ENCODE measurements around the gene RAB8A.
A peak's percentile ranks its signal among the peaks of the same experiment; 100 is the strongest.
"Not testable (repeated sequence)": the region's sequence is repeated elsewhere in the genome, so short reads cannot be mapped to it uniquely, and the experiment has no call there.

RAB8A gene

GRCh38 chr19:16077984-16078758 is 33.5 kb upstream of the RAB8A start:
- no peak for DNase-seq (ENCODE audit: low read depth in 1 of 2, low spot score in 1 of 2)

- DNase-seq (ENCODE audit: low read depth in 1 of 2, low spot score in 1 of 2) = peak in 1 of 2 donors; percentile 30
These were observed 32.7 kb upstream of the RAB8A start for GRCh38 chr19:16078759-16079707.

GRCh38 chr19:16084067-16084685 is 27.5 kb upstream of the RAB8A start:
- DNase-seq (ENCODE audit: low read depth in 1 of 2, low spot score in 1 of 2) = no peak

- no peak for DNase-seq (ENCODE audit: low read depth in 1 of 2, low spot score in 1 of 2)
These were observed 26.6 kb upstream of the RAB8A start for GRCh38 chr19:16085115-16085514.

- DNase-seq (ENCODE audit: low read depth in 1 of 2, low spot score in 1 of 2) = not testable (repeated sequence)
These were observed 24.3 kb upstream of the RAB8A start for GRCh38 chr19:16087404-16087803.

GRCh38 chr19:16087940-16088339 is 23.7 kb upstream of the RAB8A start:
- no peak for DNase-seq (ENCODE audit: low read depth in 1 of 2, low spot score in 1 of 2)

GRCh38 chr19:16088351-16089009 is 23.2 kb upstream of the RAB8A start:
- DNase-seq (ENCODE audit: low read depth in 1 of 2, low spot score in 1 of 2) = no peak

GRCh38 chr19:16089010-16089846 is 22.5 kb upstream of the RAB8A start:
- no peak for DNase-seq (ENCODE audit: low read depth in 1 of 2, low spot score in 1 of 2)

- no peak for DNase-seq (ENCODE audit: low read depth in 1 of 2, low spot score in 1 of 2)
These were observed 19.9 kb upstream of the RAB8A start for GRCh38 chr19:16091546-16092475.

GRCh38 chr19:16094360-16095070 is 17.2 kb upstream of the RAB8A start:
- DNase-seq (ENCODE audit: low read depth in 1 of 2, low spot score in 1 of 2) = no peak

- no peak for DNase-seq (ENCODE audit: low read depth in 1 of 2, low spot score in 1 of 2)
These were observed 16.6 kb upstream of the RAB8A start for GRCh38 chr19:16095071-16095571.

GRCh38 chr19:16096280-16096855 is 15.3 kb upstream of the RAB8A start:
- no peak for DNase-seq (ENCODE audit: low read depth in 1 of 2, low spot score in 1 of 2)

GRCh38 chr19:16098416-16098768 is 13.3 kb upstream of the RAB8A start:
- DNase-seq (ENCODE audit: low read depth in 1 of 2, low spot score in 1 of 2) = no peak

GRCh38 chr19:16098821-16099220 is 12.9 kb upstream of the RAB8A start:
- DNase-seq (ENCODE audit: low read depth in 1 of 2, low spot score in 1 of 2) = no peak

GRCh38 chr19:16099314-16099965 is 12.2 kb upstream of the RAB8A start:
- DNase-seq (ENCODE audit: low read depth in 1 of 2, low spot score in 1 of 2) = not testable (repeated sequence)

- DNase-seq (ENCODE audit: low read depth in 1 of 2, low spot score in 1 of 2) = no peak
These were observed 11.2 kb upstream of the RAB8A start for GRCh38 chr19:16100524-16100923.

GRCh38 chr19:16104722-16105121 is 7.0 kb upstream of the RAB8A start:
- DNase-seq (ENCODE audit: low read depth in 1 of 2, low spot score in 1 of 2) = no peak

- DNase-seq (ENCODE audit: low read depth in 1 of 2, low spot score in 1 of 2) = no peak
These were observed 5.6 kb upstream of the RAB8A start for GRCh38 chr19:16106121-16106520.

Data from stimulated activated CD4-positive, alpha-beta T cell treated with anti-CD3 and anti-CD28 coated beads, Interleukin-15, amount 100 ng/mL, for 1 hour (primary cell).